Measurements from ENCODE around the gene EPM2A. TPM values are rescaled to one million over a fixed set of nuclear protein-coding genes. Genes with fewer than 3 reads are reported as not detected.

Gene EPM2A
- total and polyA plus RNA-seq, 2 experiments from 2014 or later, result 3.7 to 17.8 TPM

GRCh38 chr6:145629478-145629877, 105.8 kb downstream of the EPM2A start (continued):
- TF ChIP-seq ZNF462 (CRISPR knock-in tag; IDR thresholded peaks at IDR 0.05), result no peak

- Mint-ChIP-seq H3K9me3 (no peaks in the 10 kb centered on the region), H3K36me3 (ENCODE audit: low read depth) (no peaks in the 10 kb centered on the region), H3K4me3 (no peak overlapping the region), H3K4me1 (peaks cover 3% of the 10 kb centered on the region), H3K27ac (no peak overlapping the region), H3K27me3 (ENCODE audit: insufficient read depth, low read depth, poor library complexity) (no peaks in the 10 kb centered on the region)
- H3K4me1 ChIP-seq (ENCODE audit: insufficient read depth), result peaks cover 3% of the 10 kb centered on the region; the same call in 1 of the 2 replicates
- no peaks in the 10 kb centered on the region for H3K36me3 ChIP-seq (ENCODE audit: insufficient read depth)
- H3F3A ChIP-seq (replicated peaks; ENCODE audit: low read depth), result no peaks in the 10 kb centered on the region
- DNase-seq (ENCODE audit: low spot score) (peak; percentile 2), ATAC-seq (no peak)
- H3K4me2 ChIP-seq, result no peak overlapping the region
- 0 out of 2 replicates have a peak, but pooled peaks cover 4% of the 10 kb centered on the region for H3K9me2 ChIP-seq (ENCODE audit: insufficient read depth)
- TF ChIP-seq EZH2 (IDR thresholded peaks at IDR 0.05; ENCODE audit: low read depth, unreplicated experiment) (no peak), JUNB (IDR thresholded peaks at IDR 0.05; ENCODE audit: unreplicated experiment) (no peak), ZNF331 (CRISPR knock-in tag; IDR thresholded peaks at IDR 0.05; ENCODE audit: low read depth) (no peak), POLR2AphosphoS5 (IDR thresholded peaks at IDR 0.05; ENCODE audit: low read depth) (no peak), REST (IDR thresholded peaks at IDR 0.05; ENCODE audit: unreplicated experiment) (no peak), CTCF (conservative IDR thresholded peaks at IDR 0.05; ENCODE audit: low read depth in 2 of 2) (no peak)
- no peaks in the 10 kb centered on the region for H4K20me1 ChIP-seq (replicated peaks; ENCODE audit: insufficient read depth)
- no peak overlapping the region for H2AFZ ChIP-seq
- H3K4me3 ChIP-seq, result no peak overlapping the region
- H3K79me2 ChIP-seq (replicated peaks; ENCODE audit: insufficient read depth), result no peaks in the 10 kb centered on the region
- no peaks in the 10 kb centered on the region for H3K27me3 ChIP-seq (ENCODE audit: insufficient read depth)
- H3K27ac ChIP-seq (ENCODE audit: low read depth), result no peak overlapping the region
Observed at GRCh38 chr6:145627451-145627850, 107.9 kb downstream of the EPM2A start.
